ENCODE data around the gene OSCAR. TPM values are rescaled to one million over a fixed set of nuclear protein-coding genes. Genes with fewer than 3 reads are reported as not detected.

OSCAR gene
- polyA plus RNA-seq, 1 experiment = 0.66 TPM

DNA sequence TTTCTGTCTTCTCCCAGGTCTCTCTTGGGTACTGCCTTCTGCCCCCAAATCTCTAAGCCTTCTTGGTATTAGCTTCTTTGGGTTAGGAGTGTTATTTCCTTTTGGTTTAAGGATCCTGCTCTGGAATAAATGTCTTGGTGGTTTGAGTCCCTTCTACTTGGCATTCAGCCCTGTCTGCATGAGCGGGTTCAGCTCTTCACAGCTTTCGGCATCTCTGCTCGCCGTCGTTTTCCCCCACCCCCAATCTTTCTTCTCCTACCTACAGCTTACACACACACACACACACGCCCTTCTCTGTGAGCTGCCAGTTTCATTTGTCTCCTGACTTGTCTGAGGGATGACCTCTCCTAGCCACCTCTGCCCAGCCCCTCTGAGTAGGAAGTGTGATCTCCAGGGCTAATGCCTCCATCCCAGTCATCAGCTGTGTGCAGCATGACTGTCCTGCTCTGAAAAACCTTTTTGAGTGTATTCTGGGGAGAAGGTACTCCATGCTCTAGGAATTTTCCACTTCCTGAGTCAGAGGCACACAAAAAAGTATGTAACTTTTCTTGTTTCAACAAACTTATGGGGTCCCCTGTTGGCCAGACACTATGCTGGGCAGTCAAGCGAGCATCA is 41.7 kb upstream of the OSCAR start:
- Histone ChIP-seq H3K36me3 (ENCODE audit: control insufficient read depth, insufficient read depth, low read length) (peaks cover 52% of the 10 kb centered on the region), H3K4me3 (ENCODE audit: low read depth, low read length) (no peak overlapping the region), H3K27me3 (ENCODE audit: control insufficient read depth, insufficient read depth, low read length) (no peaks in the 10 kb centered on the region)
- ChIA-PET CTCF (interaction anchor here (0.8 kb wide), 1 partner anchor 9 kb away, joined by 3 read pairs; no protein-coding TSS in a partner anchor), POLR2A (no interaction called here)
- DNase-seq (ENCODE audit: low read depth) = no peak
- no peak for TF ChIP-seq CTCF (IDR thresholded peaks at IDR 0.05; ENCODE audit: insufficient read depth, low read depth, low read length)

DNA sequence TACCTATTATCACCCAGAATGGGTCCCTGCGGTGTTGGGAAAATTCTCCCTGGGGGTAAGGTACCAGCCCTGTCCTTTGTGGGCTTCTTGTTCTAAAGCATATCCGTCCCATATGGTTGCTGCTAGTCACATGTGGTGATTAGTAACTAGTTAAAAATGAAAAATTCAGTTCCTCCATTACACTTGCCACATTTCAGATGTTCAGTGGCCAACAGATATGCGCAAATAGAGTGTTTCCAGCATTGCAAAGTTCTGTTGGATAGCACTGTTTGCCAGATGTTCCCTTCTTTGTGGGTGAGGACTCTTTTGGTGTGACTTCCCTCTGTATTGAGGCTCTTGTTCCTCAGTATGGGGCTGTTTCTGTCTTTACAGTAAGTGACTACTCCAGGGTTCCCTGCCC is 40.8 kb upstream of the OSCAR start:
- Histone ChIP-seq H3K27me3 (ENCODE audit: control insufficient read depth, insufficient read depth, low read length) (no peaks in the 10 kb centered on the region), H3K36me3 (ENCODE audit: control insufficient read depth, insufficient read depth, low read length) (peaks cover 44% of the 10 kb centered on the region), H3K4me3 (ENCODE audit: low read depth, low read length) (no peak overlapping the region)
- ChIA-PET POLR2A (no interaction called here), CTCF (no interaction called here)
- DNase-seq (ENCODE audit: low read depth) = peak; percentile 67
- no peak for TF ChIP-seq CTCF (IDR thresholded peaks at IDR 0.05; ENCODE audit: insufficient read depth, low read depth, low read length)

GRCh38 chr19:54138489-54139256 is 38.1 kb upstream of the OSCAR start:
- Histone ChIP-seq H3K27me3 (ENCODE audit: control insufficient read depth, insufficient read depth, low read length) (no peaks in the 10 kb centered on the region), H3K4me3 (ENCODE audit: low read depth, low read length) (peak overlapping the region; percentile 90), H3K36me3 (ENCODE audit: control insufficient read depth, insufficient read depth, low read length) (peaks cover 18% of the 10 kb centered on the region)
- DNase-seq (ENCODE audit: low read depth) = no peak
- no peak for TF ChIP-seq CTCF (IDR thresholded peaks at IDR 0.05; ENCODE audit: insufficient read depth, low read depth, low read length)
- POLR2A ChIA-PET = no interaction called here
- CTCF ChIA-PET = interaction anchor here (0.6 to 2.0 kb wide), 2 partner anchors 9 to 1468 kb away, joined by 3 to 6 read pairs; no protein-coding TSS in a partner anchor

- no peak for TF ChIP-seq CTCF (IDR thresholded peaks at IDR 0.05; ENCODE audit: insufficient read depth, low read depth, low read length)
- POLR2A ChIA-PET = interaction anchor here (0.6 to 1.3 kb wide), 3 partner anchors 22 to 258 kb away, joined by 3 to 7 read pairs (median 7); partner anchors contain the start of genes LENG1, PRPF31 and TFPT
- H3K27me3 ChIP-seq (ENCODE audit: control insufficient read depth, insufficient read depth, low read length) = no peaks in the 10 kb centered on the region
- peaks cover 12% of the 10 kb centered on the region for H3K36me3 ChIP-seq (ENCODE audit: control insufficient read depth, insufficient read depth, low read length)
- H3K4me3 ChIP-seq (ENCODE audit: low read depth, low read length) = peak within 1 kb of the TSS; percentile 90
- no peak for DNase-seq (ENCODE audit: low read depth)
- CTCF ChIA-PET = interaction anchor here (1.0 to 2.0 kb wide), 2 partner anchors 10 to 345 kb away, joined by 4 to 6 read pairs; no protein-coding TSS in a partner anchor
Measured at GRCh38 chr19:54137699-54138488, 37.3 kb upstream of the OSCAR start, which contains the start of gene CNOT3. Gene CNOT3 (plus strand): TSS chr19:54137762. CDS start chr19:54142979, 5,217 bp downstream.
